Measurements from ENCODE around the gene KIF25. TPM values are rescaled to one million over a fixed set of nuclear protein-coding genes. Genes with fewer than 3 reads are reported as not detected.
"Not testable (repeated sequence)": the region's sequence is repeated elsewhere in the genome, so short reads cannot be mapped to it uniquely, and the experiment has no call there.

KIF25 gene
- total RNA-seq, 2 experiments from 2014 or later: not detected

DNA sequence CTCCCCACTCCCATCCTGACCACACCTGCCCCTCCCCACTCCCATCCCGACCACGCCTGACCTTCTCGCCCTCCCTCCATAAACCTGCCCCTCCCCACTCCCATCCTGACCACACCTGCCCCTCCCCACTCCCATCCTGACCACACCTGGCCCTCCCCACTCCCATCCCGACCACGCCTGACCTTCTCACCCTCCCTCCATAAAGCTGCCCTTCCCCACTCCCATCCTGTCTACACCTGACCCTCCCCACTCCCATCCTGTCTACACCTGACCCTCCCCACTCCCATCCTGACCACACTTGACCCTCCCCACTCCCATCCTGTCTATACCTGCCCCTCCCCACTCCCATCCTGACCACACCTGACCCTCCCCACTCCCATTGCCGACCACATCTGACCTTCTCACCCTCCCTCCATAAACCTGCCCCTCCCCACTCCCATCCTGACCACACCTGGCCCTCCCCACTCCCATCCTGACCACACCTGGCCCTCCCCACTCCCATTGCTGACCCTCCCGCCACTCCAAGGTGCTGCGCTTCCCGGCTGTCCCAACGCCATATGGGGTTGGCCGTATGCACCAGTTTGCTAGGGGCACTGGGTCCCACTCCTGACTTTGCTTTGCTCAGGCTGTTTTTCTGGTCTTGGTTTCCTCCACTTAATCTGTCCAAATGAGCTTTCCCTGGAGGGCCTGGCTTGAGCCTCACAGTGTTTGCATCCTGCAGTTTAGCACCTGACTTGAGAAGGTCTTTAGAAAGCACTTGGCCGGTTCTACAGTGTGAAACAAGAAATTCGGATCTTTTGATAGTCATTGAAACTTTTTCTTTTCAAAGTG lies 2.9 kb downstream of the KIF25 start:
- Mint-ChIP-seq H3K27me3 (peaks cover 4% of the 10 kb centered on the region), H3K27ac (no peak overlapping the region), H3K9me3 (no peaks in the 10 kb centered on the region), H3K4me3 (no peak overlapping the region), H3K4me1 (no peaks in the 10 kb centered on the region), H3K36me3 (no peaks in the 10 kb centered on the region)
- no peak for DNase-seq

- no peak for DNase-seq
- Mint-ChIP-seq H3K4me1 (no peaks in the 10 kb centered on the region), H3K27me3 (peaks cover 4% of the 10 kb centered on the region), H3K36me3 (no peaks in the 10 kb centered on the region), H3K27ac (no peak overlapping the region), H3K9me3 (no peaks in the 10 kb centered on the region), H3K4me3 (no peak overlapping the region)
Observed at GRCh38 chr6:168001029-168001332, 3.5 kb downstream of the KIF25 start.

GRCh38 chr6:168001514-168001913 lies 4.0 kb downstream of the KIF25 start:
- not testable (repeated sequence) for H3K4me1 Mint-ChIP-seq, H3K27ac Mint-ChIP-seq, H3K27me3 Mint-ChIP-seq, DNase-seq, H3K36me3 Mint-ChIP-seq, H3K4me3 Mint-ChIP-seq, H3K9me3 Mint-ChIP-seq

- Mint-ChIP-seq H3K9me3 (no peaks in the 10 kb centered on the region), H3K36me3 (no peaks in the 10 kb centered on the region), H3K4me3 (no peak overlapping the region), H3K27ac (no peak overlapping the region), H3K27me3 (peaks cover 1% of the 10 kb centered on the region), H3K4me1 (no peaks in the 10 kb centered on the region)
- DNase-seq: no peak
Observed at GRCh38 chr6:168002804-168003203, 5.3 kb downstream of the KIF25 start.

- no peaks in the 10 kb centered on the region for H3K4me1 Mint-ChIP-seq
- no peaks in the 10 kb centered on the region for H3K36me3 Mint-ChIP-seq
- no peaks in the 10 kb centered on the region for H3K27me3 Mint-ChIP-seq
- H3K4me3 Mint-ChIP-seq: no peak overlapping the region
- no peak for DNase-seq
- peaks cover 6% of the 10 kb centered on the region for H3K9me3 Mint-ChIP-seq
- H3K27ac Mint-ChIP-seq: no peak overlapping the region
Observed at GRCh38 chr6:168004023-168004422, 6.6 kb downstream of the KIF25 start.

GRCh38 chr6:168004945-168005344 lies 7.5 kb downstream of the KIF25 start:
- no peak overlapping the region for H3K4me3 Mint-ChIP-seq
- H3K9me3 Mint-ChIP-seq: peaks cover 6% of the 10 kb centered on the region
- H3K4me1 Mint-ChIP-seq: no peaks in the 10 kb centered on the region
- H3K27me3 Mint-ChIP-seq: no peaks in the 10 kb centered on the region
- no peak for DNase-seq
- no peaks in the 10 kb centered on the region for H3K36me3 Mint-ChIP-seq
- H3K27ac Mint-ChIP-seq: no peak overlapping the region

- Mint-ChIP-seq H3K4me1 (no peaks in the 10 kb centered on the region), H3K9me3 (peaks cover 11% of the 10 kb centered on the region), H3K27ac (no peak overlapping the region), H3K27me3 (no peaks in the 10 kb centered on the region), H3K36me3 (no peaks in the 10 kb centered on the region), H3K4me3 (no peak overlapping the region)
- no peak for DNase-seq
Observed at GRCh38 chr6:168005796-168006195, 8.3 kb downstream of the KIF25 start.

DNA sequence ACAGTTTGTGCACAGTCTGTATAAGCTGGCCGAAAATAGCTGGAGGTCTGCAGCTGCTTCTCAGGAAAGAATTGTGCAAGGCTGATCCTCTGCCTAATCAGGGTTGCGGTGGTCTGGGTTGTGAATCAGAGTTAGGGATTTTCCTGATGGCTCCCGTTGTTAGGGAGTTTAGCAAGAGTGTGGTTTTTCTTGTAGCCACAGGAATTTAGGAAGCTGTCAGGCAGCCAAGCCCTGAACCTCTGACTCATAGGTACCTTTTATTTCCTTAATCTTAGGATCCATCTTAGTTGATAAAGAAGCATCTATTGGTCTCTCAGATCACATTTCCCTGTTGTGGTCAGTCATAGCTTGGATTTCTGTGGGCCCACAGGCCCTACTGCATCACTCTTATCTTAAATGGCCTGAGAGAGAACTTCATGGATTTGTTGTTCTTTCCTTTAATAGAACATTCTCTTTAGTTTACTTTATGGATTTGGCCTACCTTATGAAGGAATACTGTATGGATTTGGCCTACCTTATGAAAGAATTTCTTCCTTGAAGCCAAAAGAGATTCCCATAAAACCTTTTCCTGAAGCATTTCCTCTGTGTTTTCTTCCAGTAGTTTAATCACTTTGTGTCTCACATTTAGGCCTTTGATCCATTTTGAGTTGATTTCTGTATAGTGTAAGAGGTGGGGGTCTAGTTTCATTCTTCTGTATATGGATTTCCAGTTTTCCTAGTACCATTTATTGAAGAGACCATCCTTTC lies 10.3 kb downstream of the KIF25 start:
- H3K9me3 Mint-ChIP-seq: peaks cover 25% of the 10 kb centered on the region
- H3K27me3 Mint-ChIP-seq: no peaks in the 10 kb centered on the region
- H3K27ac Mint-ChIP-seq: no peak overlapping the region
- H3K4me3 Mint-ChIP-seq: no peak overlapping the region
- no peaks in the 10 kb centered on the region for H3K36me3 Mint-ChIP-seq
- no peak for DNase-seq
- H3K4me1 Mint-ChIP-seq: no peaks in the 10 kb centered on the region

- H3K4me1 Mint-ChIP-seq: no peaks in the 10 kb centered on the region
- H3K4me3 Mint-ChIP-seq: no peak overlapping the region
- no peaks in the 10 kb centered on the region for H3K36me3 Mint-ChIP-seq
- H3K27me3 Mint-ChIP-seq: no peaks in the 10 kb centered on the region
- no peak for DNase-seq
- no peak overlapping the region for H3K27ac Mint-ChIP-seq
- H3K9me3 Mint-ChIP-seq: peaks cover 27% of the 10 kb centered on the region
Observed at GRCh38 chr6:168009331-168009730, 11.9 kb downstream of the KIF25 start.

GRCh38 chr6:168011291-168011690 lies 13.8 kb downstream of the KIF25 start:
- H3K9me3 Mint-ChIP-seq: peaks cover 27% of the 10 kb centered on the region
- no peak overlapping the region for H3K27ac Mint-ChIP-seq
- H3K36me3 Mint-ChIP-seq: no peaks in the 10 kb centered on the region
- peaks cover 6% of the 10 kb centered on the region for H3K27me3 Mint-ChIP-seq
- no peak overlapping the region for H3K4me3 Mint-ChIP-seq
- no peaks in the 10 kb centered on the region for H3K4me1 Mint-ChIP-seq
- no peak for DNase-seq

GRCh38 chr6:168012431-168013249 lies 15.2 kb downstream of the KIF25 start:
- no peaks in the 10 kb centered on the region for H3K4me1 Mint-ChIP-seq
- no peak overlapping the region for H3K4me3 Mint-ChIP-seq
- H3K9me3 Mint-ChIP-seq: peaks cover 27% of the 10 kb centered on the region
- DNase-seq: no peak
- no peak overlapping the region for H3K27ac Mint-ChIP-seq
- H3K36me3 Mint-ChIP-seq: no peaks in the 10 kb centered on the region
- H3K27me3 Mint-ChIP-seq: peaks cover 6% of the 10 kb centered on the region

GRCh38 chr6:168013250-168013915 lies 15.9 kb downstream of the KIF25 start:
- Mint-ChIP-seq H3K27ac (no peak overlapping the region), H3K4me1 (no peaks in the 10 kb centered on the region), H3K36me3 (no peaks in the 10 kb centered on the region), H3K9me3 (peaks cover 24% of the 10 kb centered on the region), H3K27me3 (peaks cover 6% of the 10 kb centered on the region), H3K4me3 (no peak overlapping the region)
- no peak for DNase-seq

DNA sequence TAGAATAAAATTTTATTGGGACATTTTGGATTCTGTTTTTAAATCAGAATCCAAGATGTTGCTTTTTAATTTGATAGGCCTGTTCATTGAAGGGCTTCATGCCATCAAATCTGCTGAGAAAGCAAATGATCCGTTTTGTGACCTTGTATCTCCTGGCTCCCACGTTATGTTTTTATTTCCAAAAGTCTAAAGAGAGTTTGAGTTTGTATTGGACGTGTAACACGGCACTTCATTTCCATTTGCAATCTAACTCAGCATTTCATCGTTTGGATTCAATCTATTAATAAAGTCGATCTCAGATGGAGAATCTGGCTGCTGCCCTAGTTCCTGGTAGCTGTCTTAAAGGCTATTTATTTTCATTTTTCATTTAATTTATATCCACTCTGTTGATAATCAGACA lies 17.0 kb downstream of the KIF25 start:
- no peak overlapping the region for H3K4me3 Mint-ChIP-seq
- no peak for DNase-seq
- no peaks in the 10 kb centered on the region for H3K36me3 Mint-ChIP-seq
- H3K27ac Mint-ChIP-seq: no peak overlapping the region
- H3K9me3 Mint-ChIP-seq: peaks cover 21% of the 10 kb centered on the region
- no peaks in the 10 kb centered on the region for H3K4me1 Mint-ChIP-seq
- peaks cover 10% of the 10 kb centered on the region for H3K27me3 Mint-ChIP-seq

GRCh38 chr6:168015009-168015408 lies 17.5 kb downstream of the KIF25 start:
- Mint-ChIP-seq H3K4me1 (no peaks in the 10 kb centered on the region), H3K27ac (no peak overlapping the region), H3K9me3 (peaks cover 21% of the 10 kb centered on the region), H3K27me3 (peaks cover 11% of the 10 kb centered on the region), H3K36me3 (no peaks in the 10 kb centered on the region), H3K4me3 (no peak overlapping the region)
- no peak for DNase-seq

Measured in activated naive CD8-positive, alpha-beta T cell treated with anti-CD3 and anti-CD28 coated beads for 36 hours (primary cell).